Suprapubic skin (tissue), 4 donors: ENCODE data around the gene TTC38. TPM values are rescaled to one million over a fixed set of nuclear protein-coding genes. Genes with fewer than 3 reads are reported as not detected.

Experiments used
- DNase-seq, 2 donors: peaks; one replicate each; pipeline ENCODE4 v3.0.0-alpha.2; 2019; ENCODE audit warnings: low spot score in 2 of 2
- H3K27ac ChIP-seq: fragments of 200-600 bp; sonication (generic); one replicate; pipeline ENCODE4 v1.5.1; 2019
- H3K27me3 ChIP-seq: fragments of 200-600 bp; sonication (generic); one replicate; pipeline ENCODE4 v1.5.1; 2019
- H3K36me3 ChIP-seq: fragments of 200-600 bp; sonication (generic); one replicate; pipeline ENCODE4 v1.5.1; 2019
- H3K4me1 ChIP-seq: fragments of 200-600 bp; sonication (generic); one replicate; pipeline ENCODE4 v1.5.1; 2019
- H3K4me3 ChIP-seq: fragments of 200-600 bp; sonication (generic); one replicate; pipeline ENCODE4 v1.5.1; 2019; ENCODE audit warnings: mild to moderate bottlenecking
- H3K9me3 ChIP-seq: fragments of 200-600 bp; sonication (generic); one replicate; pipeline ENCODE4 v1.5.1; 2019
- CTCF ChIP-seq, 2 donors: fragments of 200-600 bp in 1 of 2; fragments of 450-650 bp in 1 of 2; sonication (generic) in 1 of 2; IDR thresholded peaks; one replicate each; pipeline ENCODE4 v1.5.1; 2016 to 2019; ENCODE audit warnings: antibody characterized with exemption in 2 of 2, mild to moderate bottlenecking in 1 of 2, moderate library complexity in 1 of 2
- EP300 ChIP-seq: sonication (generic); formaldehyde crosslinking; IDR thresholded peaks from one replicate; pipeline ENCODE4 v1.6.1; 2017; ENCODE audit warnings: antibody characterized with exemption
- POLR2A ChIP-seq, 2 donors: fragments of 450-650 bp; IDR thresholded peaks; one replicate each; pipeline ENCODE4 v1.6.1; 2017; ENCODE audit warnings: antibody characterized with exemption in 2 of 2, mild to moderate bottlenecking in 2 of 2, moderate library complexity in 2 of 2
- POLR2AphosphoS5 ChIP-seq, 3 donors: sonication (generic); formaldehyde crosslinking; IDR thresholded peaks; one replicate each; pipeline ENCODE4 v1.6.1; 2017; ENCODE audit warnings: antibody characterized with exemption in 3 of 3
- WGBS: methylation state at CpG from one replicate; pipeline ENCODE4 v1.1.5; 2018; 5-methylcytosine and 5-hydroxymethylcytosine counted together
- total RNA-seq, 4 donors: library from RNA; depleted of rRNA; stranded (reverse); fragments of >200 nt; gene quantifications; one replicate each; pipeline ENCODE4 v1.1.0, GENCODE V29; 2016

The TTC38 gene
- total RNA-seq, 4 donors from 2014 or later: 18.6 to 42.6 (median 35.4) TPM

- H3K36me3 ChIP-seq: no peaks in the 10 kb centered on the region
- no peak for TF ChIP-seq POLR2AphosphoS5 (IDR thresholded peaks at IDR 0.05)
- no peak for TF ChIP-seq CTCF (IDR thresholded peaks at IDR 0.05)
- no peak for TF ChIP-seq EP300
- no peak for TF ChIP-seq POLR2A (IDR thresholded peaks at IDR 0.05)
- H3K4me3 ChIP-seq: no peak overlapping the region
- whole genome bisulfite sequencing: 93% methylated on average over 11 of the region's 13 CpGs
- no peak for DNase-seq
- H3K27ac ChIP-seq: no peak overlapping the region
- no peaks in the 10 kb centered on the region for H3K27me3 ChIP-seq
- H3K9me3 ChIP-seq: no peaks in the 10 kb centered on the region
- no peaks in the 10 kb centered on the region for H3K4me1 ChIP-seq
Measured at GRCh38 chr22:46327691-46328465, 60.1 kb downstream of the TTC38 start.

GRCh38 chr22:46328797-46329196, 61.0 kb downstream of the TTC38 start:
- no peak for DNase-seq
- TF ChIP-seq EP300 (no peak), POLR2A (IDR thresholded peaks at IDR 0.05) (no peak), POLR2AphosphoS5 (IDR thresholded peaks at IDR 0.05) (no peak), CTCF (IDR thresholded peaks at IDR 0.05) (no peak)
- Histone ChIP-seq H3K9me3 (no peaks in the 10 kb centered on the region), H3K4me3 (no peak overlapping the region), H3K4me1 (no peaks in the 10 kb centered on the region), H3K36me3 (no peaks in the 10 kb centered on the region), H3K27me3 (no peaks in the 10 kb centered on the region), H3K27ac (no peak overlapping the region)
- WGBS: 96% methylated on average over 11 of the region's 11 CpGs

GRCh38 chr22:46329616-46330015, 61.8 kb downstream of the TTC38 start:
- 94% methylated on average over 5 of the region's 8 CpGs for WGBS
- Histone ChIP-seq H3K9me3 (no peaks in the 10 kb centered on the region), H3K4me3 (no peak overlapping the region), H3K27ac (no peak overlapping the region), H3K4me1 (peaks cover under 1% of the 10 kb centered on the region), H3K36me3 (no peaks in the 10 kb centered on the region), H3K27me3 (no peaks in the 10 kb centered on the region)
- no peak for DNase-seq
- no peak for TF ChIP-seq EP300
- no peak for TF ChIP-seq POLR2AphosphoS5 (IDR thresholded peaks at IDR 0.05)
- no peak for TF ChIP-seq POLR2A (IDR thresholded peaks at IDR 0.05)
- no peak for TF ChIP-seq CTCF (IDR thresholded peaks at IDR 0.05)

GRCh38 chr22:46330426-46330825, 62.6 kb downstream of the TTC38 start:
- Histone ChIP-seq H3K9me3 (no peaks in the 10 kb centered on the region), H3K27me3 (no peaks in the 10 kb centered on the region), H3K4me3 (no peak overlapping the region), H3K4me1 (peaks cover 6% of the 10 kb centered on the region), H3K36me3 (no peaks in the 10 kb centered on the region), H3K27ac (no peak overlapping the region)
- no peak for DNase-seq
- TF ChIP-seq POLR2A (IDR thresholded peaks at IDR 0.05) (no peak), POLR2AphosphoS5 (IDR thresholded peaks at IDR 0.05) (no peak), CTCF (IDR thresholded peaks at IDR 0.05) (no peak), EP300 (no peak)
- WGBS: 86% methylated on average over 4 of the region's 4 CpGs

- no peak for DNase-seq
- H3K27me3 ChIP-seq: no peaks in the 10 kb centered on the region
- H3K27ac ChIP-seq: no peak overlapping the region
- WGBS: 97% methylated on average over 14 of the region's 23 CpGs
- no peaks in the 10 kb centered on the region for H3K36me3 ChIP-seq
- peaks cover 9% of the 10 kb centered on the region for H3K4me1 ChIP-seq
- H3K4me3 ChIP-seq: no peak overlapping the region
- no peak for TF ChIP-seq POLR2A (IDR thresholded peaks at IDR 0.05)
- no peak for TF ChIP-seq CTCF (IDR thresholded peaks at IDR 0.05)
- no peaks in the 10 kb centered on the region for H3K9me3 ChIP-seq
Measured at GRCh38 chr22:46331496-46331895, 63.7 kb downstream of the TTC38 start.
